ENCODE results near the gene THAP10.

- TF ChIP-seq, protein P1, sequence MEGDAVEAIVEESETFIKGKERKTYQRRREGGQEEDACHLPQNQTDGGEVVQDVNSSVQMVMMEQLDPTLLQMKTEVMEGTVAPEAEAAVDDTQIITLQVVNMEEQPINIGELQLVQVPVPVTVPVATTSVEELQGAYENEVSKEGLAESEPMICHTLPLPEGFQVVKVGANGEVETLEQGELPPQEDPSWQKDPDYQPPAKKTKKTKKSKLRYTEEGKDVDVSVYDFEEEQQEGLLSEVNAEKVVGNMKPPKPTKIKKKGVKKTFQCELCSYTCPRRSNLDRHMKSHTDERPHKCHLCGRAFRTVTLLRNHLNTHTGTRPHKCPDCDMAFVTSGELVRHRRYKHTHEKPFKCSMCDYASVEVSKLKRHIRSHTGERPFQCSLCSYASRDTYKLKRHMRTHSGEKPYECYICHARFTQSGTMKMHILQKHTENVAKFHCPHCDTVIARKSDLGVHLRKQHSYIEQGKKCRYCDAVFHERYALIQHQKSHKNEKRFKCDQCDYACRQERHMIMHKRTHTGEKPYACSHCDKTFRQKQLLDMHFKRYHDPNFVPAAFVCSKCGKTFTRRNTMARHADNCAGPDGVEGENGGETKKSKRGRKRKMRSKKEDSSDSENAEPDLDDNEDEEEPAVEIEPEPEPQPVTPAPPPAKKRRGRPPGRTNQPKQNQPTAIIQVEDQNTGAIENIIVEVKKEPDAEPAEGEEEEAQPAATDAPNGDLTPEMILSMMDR (conservative IDR thresholded peaks at IDR 0.05; ENCODE audit: low read depth, low read length), result no peak
- no peak for TF ChIP-seq EZH2 (IDR thresholded peaks at IDR 0.05; ENCODE audit: low read length, unreplicated experiment)
Measured at GRCh38 chr15:70882361-70882760, 9.9 kb downstream of the THAP10 start.
